Measurements from ENCODE around the gene DDX39B.

GRCh38 chr6:31525553-31525931 is 16.3 kb downstream of the DDX39B start:
- TF ChIP-seq CTCF (IDR thresholded peaks at IDR 0.05 in 4 of 5, conservative IDR thresholded peaks at IDR 0.05 in 1 of 5) (no peak), POLR2A (IDR thresholded peaks at IDR 0.05) (no peak)

Data from gastrocnemius medialis (tissue), 4 donors.